ENCODE results near the gene CAPN11. TPM values are rescaled to one million over a fixed set of nuclear protein-coding genes. Genes with fewer than 3 reads are reported as not detected.

CAPN11 gene
- total RNA-seq, 2 donors from 2014 or later: 0.16 to 0.44 TPM

DNA sequence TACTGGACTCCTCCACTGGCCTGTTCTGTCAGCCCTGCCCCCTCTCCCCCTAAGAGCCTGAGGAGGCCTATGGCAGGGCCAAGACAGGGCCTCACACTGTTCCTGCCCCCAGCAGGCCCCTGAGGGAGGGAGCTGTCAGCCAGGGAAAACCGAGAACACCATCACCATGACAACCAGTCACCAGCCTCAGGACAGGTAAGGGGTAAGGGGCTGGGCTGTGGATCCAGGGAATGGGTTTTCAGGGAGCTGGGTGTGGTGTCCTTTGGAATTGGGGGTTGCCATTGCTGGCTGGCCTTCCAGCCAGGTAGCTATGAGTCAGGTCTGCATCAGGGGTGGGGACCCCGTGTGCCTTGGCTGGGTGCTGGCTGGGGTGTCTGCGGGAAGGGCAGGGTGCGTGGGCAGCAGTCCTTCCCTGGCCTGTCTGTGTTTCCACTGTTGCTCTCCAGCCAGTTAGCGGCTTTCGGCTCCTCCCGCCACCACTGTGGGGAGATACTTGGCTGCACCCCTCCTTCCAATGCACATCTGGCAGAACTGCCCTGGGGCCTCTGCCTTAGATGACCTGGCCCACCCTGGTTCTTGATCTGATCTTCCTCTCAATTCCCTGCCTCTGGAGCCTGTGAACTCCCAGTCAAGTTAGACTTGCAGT, 68.7 kb downstream of the CAPN11 start:
- no peaks in the 10 kb centered on the region for H3K9me3 ChIP-seq
- peaks cover 30% of the 10 kb centered on the region for H3K36me3 ChIP-seq
- no peak for DNase-seq (ENCODE audit: low spot score)
- peak overlapping the region; percentile 98 for H3K27ac ChIP-seq
- TF ChIP-seq, protein P1, sequence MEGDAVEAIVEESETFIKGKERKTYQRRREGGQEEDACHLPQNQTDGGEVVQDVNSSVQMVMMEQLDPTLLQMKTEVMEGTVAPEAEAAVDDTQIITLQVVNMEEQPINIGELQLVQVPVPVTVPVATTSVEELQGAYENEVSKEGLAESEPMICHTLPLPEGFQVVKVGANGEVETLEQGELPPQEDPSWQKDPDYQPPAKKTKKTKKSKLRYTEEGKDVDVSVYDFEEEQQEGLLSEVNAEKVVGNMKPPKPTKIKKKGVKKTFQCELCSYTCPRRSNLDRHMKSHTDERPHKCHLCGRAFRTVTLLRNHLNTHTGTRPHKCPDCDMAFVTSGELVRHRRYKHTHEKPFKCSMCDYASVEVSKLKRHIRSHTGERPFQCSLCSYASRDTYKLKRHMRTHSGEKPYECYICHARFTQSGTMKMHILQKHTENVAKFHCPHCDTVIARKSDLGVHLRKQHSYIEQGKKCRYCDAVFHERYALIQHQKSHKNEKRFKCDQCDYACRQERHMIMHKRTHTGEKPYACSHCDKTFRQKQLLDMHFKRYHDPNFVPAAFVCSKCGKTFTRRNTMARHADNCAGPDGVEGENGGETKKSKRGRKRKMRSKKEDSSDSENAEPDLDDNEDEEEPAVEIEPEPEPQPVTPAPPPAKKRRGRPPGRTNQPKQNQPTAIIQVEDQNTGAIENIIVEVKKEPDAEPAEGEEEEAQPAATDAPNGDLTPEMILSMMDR (IDR thresholded peaks at IDR 0.05): no peak
- peaks cover 0 to 83% of the 10 kb centered on the region in 2 donors for H3K4me1 ChIP-seq
- no peaks in the 10 kb centered on the region for H3K27me3 ChIP-seq
- peak overlapping the region; percentile 8 to 39 for H3K4me3 ChIP-seq

DNA sequence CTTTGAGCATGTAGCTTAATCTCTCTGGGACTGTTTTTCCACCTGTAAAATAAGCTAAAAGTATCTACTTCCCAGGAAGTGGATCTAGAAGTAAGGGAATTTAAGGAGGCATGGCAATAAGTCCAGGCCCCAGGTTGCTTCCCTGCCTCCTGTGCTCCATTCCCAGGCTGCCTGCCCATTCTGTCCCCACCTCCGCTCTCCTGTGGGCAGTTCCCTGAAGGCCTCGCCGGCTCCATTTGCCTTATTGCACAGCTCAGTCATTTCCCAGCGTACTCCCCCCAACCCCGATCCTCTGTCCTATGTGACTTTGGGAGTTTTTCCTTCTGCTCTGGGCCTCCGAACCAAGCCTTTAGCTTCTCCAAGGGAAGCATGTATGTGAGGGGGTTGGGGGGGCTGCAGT, 69.4 kb downstream of the CAPN11 start:
- TF ChIP-seq, protein P1 (IDR thresholded peaks at IDR 0.05): no peak
- no peaks in the 10 kb centered on the region for H3K9me3 ChIP-seq
- H3K36me3 ChIP-seq: peaks cover 38% of the 10 kb centered on the region
- peak overlapping the region in 1 of 2 donors; percentile 39 for H3K4me3 ChIP-seq
- H3K4me1 ChIP-seq: peaks cover 0 to 81% of the 10 kb centered on the region in 2 donors
- DNase-seq (ENCODE audit: low spot score): no peak
- peak overlapping the region; percentile 98 for H3K27ac ChIP-seq
- no peaks in the 10 kb centered on the region for H3K27me3 ChIP-seq

DNA sequence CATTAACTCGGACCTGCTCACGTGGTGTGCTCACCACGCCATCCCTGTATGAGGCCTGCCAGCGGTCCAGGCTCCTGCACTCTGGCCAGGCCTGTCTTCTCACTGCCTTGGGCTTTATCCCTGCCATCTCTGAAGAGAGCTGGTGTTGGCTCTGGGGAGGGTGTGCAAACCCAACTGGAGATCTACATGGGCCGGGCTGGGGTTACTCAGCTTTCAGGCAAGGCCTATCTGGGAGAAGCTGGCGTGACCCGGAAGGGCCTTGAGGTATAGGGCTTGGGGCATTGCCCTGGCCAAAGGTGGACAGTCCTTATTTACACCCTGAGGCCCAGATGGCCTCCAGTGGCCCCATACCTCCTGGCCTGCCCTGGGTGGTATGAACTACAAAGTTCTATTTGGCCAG, 69.8 kb downstream of the CAPN11 start:
- peak overlapping the region; percentile 98 for H3K27ac ChIP-seq
- peak overlapping the region in 1 of 2 donors; percentile 39 for H3K4me3 ChIP-seq
- no peaks in the 10 kb centered on the region for H3K27me3 ChIP-seq
- no peak for DNase-seq (ENCODE audit: low spot score)
- TF ChIP-seq, protein P1 (IDR thresholded peaks at IDR 0.05): no peak
- no peaks in the 10 kb centered on the region for H3K9me3 ChIP-seq
- peaks cover 0 to 84% of the 10 kb centered on the region in 2 donors for H3K4me1 ChIP-seq
- peaks cover 38% of the 10 kb centered on the region for H3K36me3 ChIP-seq

DNA sequence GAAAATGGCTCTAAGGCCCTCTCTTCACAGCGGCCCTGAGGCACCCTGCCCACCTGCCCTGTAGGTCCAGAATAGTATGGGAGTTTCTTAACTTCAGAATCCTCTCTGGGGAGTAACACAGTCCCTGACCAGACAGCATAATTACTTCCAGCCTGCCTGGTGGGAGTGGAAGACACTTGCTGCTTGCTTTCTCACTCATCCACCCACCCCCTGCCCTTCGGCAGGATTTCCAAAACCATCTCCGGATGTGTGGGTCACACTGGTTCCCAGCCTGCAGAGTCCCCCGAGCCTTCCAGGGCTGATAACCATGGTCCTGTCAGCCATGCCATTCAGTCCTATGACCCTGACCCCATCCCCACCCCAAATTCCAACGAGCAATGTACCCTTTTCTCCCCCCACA, 70.2 kb downstream of the CAPN11 start:
- no peaks in the 10 kb centered on the region for H3K9me3 ChIP-seq
- H3K4me1 ChIP-seq: peaks cover 0 to 85% of the 10 kb centered on the region in 2 donors
- peak overlapping the region; percentile 98 for H3K27ac ChIP-seq
- TF ChIP-seq, protein P1 (IDR thresholded peaks at IDR 0.05): no peak
- peaks cover 38% of the 10 kb centered on the region for H3K36me3 ChIP-seq
- H3K4me3 ChIP-seq: peak overlapping the region in 1 of 2 donors; percentile 39
- H3K27me3 ChIP-seq: no peaks in the 10 kb centered on the region
- no peak for DNase-seq (ENCODE audit: low spot score)

DNA sequence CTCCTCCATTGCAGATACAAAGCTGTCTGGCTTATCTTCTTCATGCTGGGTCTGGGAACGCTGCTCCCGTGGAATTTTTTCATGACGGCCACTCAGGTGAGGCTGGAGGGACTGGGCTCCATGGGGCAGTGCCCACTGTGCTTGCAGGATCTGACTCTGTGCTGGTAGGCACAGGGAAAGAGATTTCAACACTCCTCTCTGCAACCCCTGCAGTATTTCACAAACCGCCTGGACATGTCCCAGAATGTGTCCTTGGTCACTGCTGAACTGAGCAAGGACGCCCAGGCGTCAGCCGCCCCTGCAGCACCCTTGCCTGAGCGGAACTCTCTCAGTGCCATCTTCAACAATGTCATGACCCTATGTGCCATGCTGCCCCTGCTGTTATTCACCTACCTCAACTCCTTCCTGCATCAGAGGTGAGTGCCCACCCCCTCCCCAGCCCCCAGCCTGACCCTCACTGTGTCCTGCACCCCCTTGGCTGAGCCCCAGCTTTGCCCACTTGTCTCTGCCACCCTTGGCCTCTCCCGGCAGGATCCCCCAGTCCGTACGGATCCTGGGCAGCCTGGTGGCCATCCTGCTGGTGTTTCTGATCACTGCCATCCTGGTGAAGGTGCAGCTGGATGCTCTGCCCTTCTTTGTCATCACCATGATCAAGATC, 70.9 kb downstream of the CAPN11 start:
- Histone ChIP-seq H3K36me3 (peaks cover 38% of the 10 kb centered on the region), H3K4me3 (no peak overlapping the region), H3K4me1 (peaks cover 0 to 85% of the 10 kb centered on the region in 2 donors), H3K27me3 (no peaks in the 10 kb centered on the region), H3K27ac (peak overlapping the region; percentile 98), H3K9me3 (no peaks in the 10 kb centered on the region)
- DNase-seq (ENCODE audit: low spot score): no peak
- TF ChIP-seq, protein P1 (IDR thresholded peaks at IDR 0.05): no peak

All from right atrium auricular region (tissue), 2 donors.